Fibroblast of lung (primary cell): Measurements from ENCODE around the gene LRP1-AS. TPM values are rescaled to one million over a fixed set of nuclear protein-coding genes. Genes with fewer than 3 reads are reported as not detected.

Experiments
- DNase-seq, 2 donors: peaks; one replicate each; pipeline versions ENCODE4 v3.0.0 to v3.0.0-alpha.2; 2010; ENCODE audit warnings: low read depth in 2 of 2
- H2AFZ ChIP-seq: 2 replicates; pipeline ENCODE4 v1.5.1; 2012; ENCODE audit warnings: low read length, control low read depth, inconsistent platforms
- H3K27ac ChIP-seq: 2 replicates; pipeline ENCODE4 v1.5.1; 2011; ENCODE audit warnings: low read length, control low read depth; ENCODE audit not compliant: insufficient read depth
- H3K27me3 ChIP-seq: 2 replicates; pipeline ENCODE4 v1.5.1; 2011; ENCODE audit warnings: mild to moderate bottlenecking, low read length; ENCODE audit not compliant: control insufficient read depth, insufficient read depth
- H3K36me3 ChIP-seq: 2 replicates; pipeline ENCODE4 v1.5.1; 2011; ENCODE audit warnings: low read length; ENCODE audit not compliant: control insufficient read depth, insufficient read depth
- H3K4me1 ChIP-seq: 2 replicates; pipeline ENCODE4 v1.5.1; 2011; ENCODE audit warnings: low read length; ENCODE audit not compliant: control insufficient read depth, insufficient read depth; ENCODE audit errors: extremely low read depth
- H3K4me2 ChIP-seq: 2 replicates; pipeline ENCODE4 v1.5.1; 2011; ENCODE audit warnings: low read length, control low read depth; ENCODE audit not compliant: insufficient read depth; ENCODE audit errors: extremely low read depth
- H3K4me3 ChIP-seq, 4 experiments: fragments of 200-600 bp in 1 of 4; sonication (generic) in 1 of 4; replicated peaks in 1 of 4; 2 replicates each; pipeline ENCODE4 v1.5.1; 2011 to 2016; ENCODE audit warnings: low read length in 4 of 4, low read depth in 3 of 4, mild to moderate bottlenecking in 3 of 4, control low read depth in 2 of 4, inconsistent platforms in 1 of 4, mixed read lengths in 1 of 4; ENCODE audit not compliant: insufficient read depth in 1 of 4; ENCODE audit errors: control extremely low read depth in 1 of 4
- H3K79me2 ChIP-seq: 2 replicates; pipeline ENCODE4 v1.5.1; 2012; ENCODE audit warnings: mild to moderate bottlenecking, low read length, inconsistent platforms; ENCODE audit not compliant: control insufficient read depth, insufficient read depth
- H3K9ac ChIP-seq: 2 replicates; pipeline ENCODE4 v1.5.1; 2011; ENCODE audit warnings: mild to moderate bottlenecking, low read length, control low read depth; ENCODE audit not compliant: insufficient read depth
- H3K9me3 ChIP-seq: 2 replicates; pipeline ENCODE4 v1.5.1; 2012; ENCODE audit warnings: low read depth, low read length; ENCODE audit not compliant: control insufficient read depth, insufficient read depth
- H4K20me1 ChIP-seq: 2 replicates; pipeline ENCODE4 v1.5.1; 2011; ENCODE audit warnings: low read length; ENCODE audit not compliant: control insufficient read depth, insufficient read depth; ENCODE audit errors: extremely low read depth
- CTCF ChIP-seq, 2 donors: IDR thresholded peaks in 1 of 2; conservative IDR thresholded peaks in 1 of 2; 1 replicate in 1 of 2; 2 replicates in 1 of 2; pipeline ENCODE4 v1.5.1; 2011 to 2012; ENCODE audit warnings: low read length in 2 of 2, control low read depth in 1 of 2, inconsistent platforms in 1 of 2, low read depth in 1 of 2, mild to moderate bottlenecking in 1 of 2
- EZH2 ChIP-seq: IDR thresholded peaks from 2 replicates; pipeline ENCODE4 v1.5.1; 2012; ENCODE audit warnings: low read length, control low read depth, mild to moderate bottlenecking; ENCODE audit errors: missing control alignments
- polyA plus RNA-seq, 2 donors: library from polyadenylated mRNA; depleted of rRNA in 1 of 2; stranded (reverse) in 1 of 2; unstranded in 1 of 2; fragments of >200 nt; gene quantifications; 2 replicates each; pipeline ENCODE4 v1.2.1, GENCODE V29; 2011 to 2012; ENCODE audit warnings: missing spikeins in 1 of 2
- total RNA-seq: library from RNA; depleted of rRNA; stranded (reverse); fragments of >200 nt; gene quantifications from 2 replicates; pipeline ENCODE4 v1.2.1, GENCODE V29; 2014

The LRP1-AS gene
- total and polyA plus RNA-seq, 2 donors (not counting 1 experiment from before 2014, with no cell fraction given): not detected

GRCh38 chr12:57135527-57136326 lies 11.7 kb downstream of the LRP1-AS start:
- TF ChIP-seq EZH2: no peak
- no peak for TF ChIP-seq CTCF (conservative IDR thresholded peaks at IDR 0.05 in 1 of 2, IDR thresholded peaks at IDR 0.05 in 1 of 2; ENCODE audit: low read depth in 1 of 2, low read length in 2 of 2)
- Histone ChIP-seq H3K4me2 (peak overlapping the region; percentile 81), H2AFZ (no peak overlapping the region)

DNA sequence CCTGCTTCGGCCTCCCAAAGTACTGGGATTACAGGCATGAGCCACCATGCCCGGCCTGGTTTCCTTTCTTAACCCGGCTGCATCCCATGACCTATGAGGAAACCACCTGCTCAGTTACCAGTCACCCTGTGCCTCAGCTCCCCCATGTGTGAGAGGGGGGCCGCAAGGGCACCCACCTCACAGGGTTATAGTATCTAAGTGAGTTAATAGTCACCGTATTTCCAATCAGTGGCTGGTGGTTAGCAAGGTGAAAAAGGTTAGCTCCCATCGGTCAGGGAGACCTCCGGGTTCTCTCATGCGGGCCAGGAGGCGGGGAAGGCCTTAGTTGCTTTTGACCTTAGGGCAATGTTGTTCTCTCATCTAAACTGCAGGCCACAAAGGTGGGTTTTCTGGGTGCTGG lies 12.5 kb downstream of the LRP1-AS start:
- peaks cover 89% of the 10 kb centered on the region for H3K79me2 ChIP-seq
- H3K27me3 ChIP-seq: no peaks in the 10 kb centered on the region
- peak overlapping the region; percentile 66 for H3K4me2 ChIP-seq
- peak overlapping the region; percentile 85 for H3K27ac ChIP-seq
- H4K20me1 ChIP-seq: no peaks in the 10 kb centered on the region
- DNase-seq: no peak
- H2AFZ ChIP-seq: no peak overlapping the region
- H3K36me3 ChIP-seq: peaks cover 16% of the 10 kb centered on the region
- H3K9me3 ChIP-seq: no peaks in the 10 kb centered on the region
- peaks cover 75% of the 10 kb centered on the region for H3K4me1 ChIP-seq
- H3K9ac ChIP-seq: peak overlapping the region; percentile 55
- peak overlapping the region in 1 of 4 experiments; percentile 51 for H3K4me3 ChIP-seq
- TF ChIP-seq EZH2: no peak
- no peak for TF ChIP-seq CTCF (conservative IDR thresholded peaks at IDR 0.05 in 1 of 2, IDR thresholded peaks at IDR 0.05 in 1 of 2; ENCODE audit: low read depth in 1 of 2, low read length in 2 of 2)

More at GRCh38 chr12:57135527-57136326, 11.7 kb downstream of the LRP1-AS start:
- Histone ChIP-seq H3K79me2 (peaks cover 81% of the 10 kb centered on the region), H3K9me3 (no peaks in the 10 kb centered on the region), H3K27me3 (no peaks in the 10 kb centered on the region), H3K4me3 (peak overlapping the region; percentile 9 to 51 (median 27)), H4K20me1 (no peaks in the 10 kb centered on the region), H3K4me1 (peaks cover 74% of the 10 kb centered on the region), H3K9ac (peak overlapping the region; percentile 55), H3K36me3 (peaks cover 16% of the 10 kb centered on the region), H3K27ac (peak overlapping the region; percentile 85)
- DNase-seq: peak; percentile 45 to 74

DNA sequence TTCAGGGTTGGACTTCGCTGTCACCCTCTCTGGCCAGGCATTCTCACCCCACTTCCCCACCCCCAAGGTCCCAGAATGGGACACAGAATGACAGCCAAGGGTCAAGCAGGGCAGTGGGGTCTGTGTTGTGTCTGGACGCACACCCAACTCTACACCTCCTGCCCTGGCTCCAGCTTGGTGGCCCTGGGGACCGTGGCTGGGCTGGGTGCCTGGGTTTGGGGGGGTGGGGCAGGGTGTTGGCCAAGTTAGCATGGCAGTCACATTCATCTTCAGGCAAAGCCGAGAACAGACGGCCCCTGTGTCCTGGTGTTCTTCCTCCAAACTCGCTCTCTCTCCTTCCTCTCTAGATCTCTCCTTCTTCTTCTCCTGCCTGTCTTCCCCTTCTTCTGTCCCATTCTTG lies 13.5 kb downstream of the LRP1-AS start:
- peak overlapping the region; percentile 85 for H3K27ac ChIP-seq
- no peak for DNase-seq
- H3K36me3 ChIP-seq: peaks cover 8% of the 10 kb centered on the region
- peak overlapping the region; percentile 7 for H3K9ac ChIP-seq
- H3K79me2 ChIP-seq: peaks cover 91% of the 10 kb centered on the region
- TF ChIP-seq EZH2 (no peak), CTCF (conservative IDR thresholded peaks at IDR 0.05 in 1 of 2, IDR thresholded peaks at IDR 0.05 in 1 of 2; ENCODE audit: low read depth in 1 of 2, low read length in 2 of 2) (no peak)
- no peaks in the 10 kb centered on the region for H3K27me3 ChIP-seq
- peak overlapping the region; percentile 69 for H3K4me2 ChIP-seq
- H3K9me3 ChIP-seq: no peaks in the 10 kb centered on the region
- H2AFZ ChIP-seq: no peak overlapping the region
- H3K4me1 ChIP-seq: peaks cover 65% of the 10 kb centered on the region
- peak overlapping the region in 2 of 4 experiments; percentile 29 to 46 for H3K4me3 ChIP-seq
- H4K20me1 ChIP-seq: no peaks in the 10 kb centered on the region
